ENCODE results near the gene STXBP5.

The STXBP5 gene

GRCh38 chr6:147421903-147422302 is 217.7 kb downstream of the STXBP5 start:
- no peak for DNase-seq (ENCODE audit: extremely low read depth in 1 of 2, low read depth in 1 of 2)

- no peak for DNase-seq (ENCODE audit: extremely low read depth in 1 of 2, low read depth in 1 of 2)
Observed at GRCh38 chr6:147423111-147423510, 218.9 kb downstream of the STXBP5 start.

GRCh38 chr6:147429794-147430193 is 225.6 kb downstream of the STXBP5 start:
- no peak for DNase-seq (ENCODE audit: extremely low read depth in 1 of 2, low read depth in 1 of 2)

- DNase-seq (ENCODE audit: extremely low read depth in 1 of 2, low read depth in 1 of 2): no peak
Observed at GRCh38 chr6:147430811-147431210, 226.6 kb downstream of the STXBP5 start.

- no peak for DNase-seq (ENCODE audit: extremely low read depth in 1 of 2, low read depth in 1 of 2)
Observed at GRCh38 chr6:147434076-147434475, 229.9 kb downstream of the STXBP5 start.

GRCh38 chr6:147434516-147434915 is 230.3 kb downstream of the STXBP5 start:
- no peak for DNase-seq (ENCODE audit: extremely low read depth in 1 of 2, low read depth in 1 of 2)

- DNase-seq (ENCODE audit: extremely low read depth in 1 of 2, low read depth in 1 of 2): no peak
Observed at GRCh38 chr6:147437615-147438014, 233.4 kb downstream of the STXBP5 start.

- no peak for DNase-seq (ENCODE audit: extremely low read depth in 1 of 2, low read depth in 1 of 2)
Observed at GRCh38 chr6:147438758-147439528, 234.7 kb downstream of the STXBP5 start.

Data from activated CD8-positive, alpha-beta memory T cell treated with anti-CD3 and anti-CD28 coated beads for 1 hour (primary cell).